ENCODE results near the gene MPRIP.

The MPRIP gene

GRCh38 chr17:17058304-17058703 is 16.0 kb downstream of the MPRIP start:
- no peak for DNase-seq (ENCODE audit: low read depth in 2 of 2)
- no peak overlapping the region for H3K4me3 ChIP-seq (replicated peaks in 1 of 2; ENCODE audit: low read depth in 2 of 2, low read length in 2 of 2)
- TF ChIP-seq CTCF (IDR thresholded peaks at IDR 0.05; ENCODE audit: low read depth, low read length) = no peak

DNA sequence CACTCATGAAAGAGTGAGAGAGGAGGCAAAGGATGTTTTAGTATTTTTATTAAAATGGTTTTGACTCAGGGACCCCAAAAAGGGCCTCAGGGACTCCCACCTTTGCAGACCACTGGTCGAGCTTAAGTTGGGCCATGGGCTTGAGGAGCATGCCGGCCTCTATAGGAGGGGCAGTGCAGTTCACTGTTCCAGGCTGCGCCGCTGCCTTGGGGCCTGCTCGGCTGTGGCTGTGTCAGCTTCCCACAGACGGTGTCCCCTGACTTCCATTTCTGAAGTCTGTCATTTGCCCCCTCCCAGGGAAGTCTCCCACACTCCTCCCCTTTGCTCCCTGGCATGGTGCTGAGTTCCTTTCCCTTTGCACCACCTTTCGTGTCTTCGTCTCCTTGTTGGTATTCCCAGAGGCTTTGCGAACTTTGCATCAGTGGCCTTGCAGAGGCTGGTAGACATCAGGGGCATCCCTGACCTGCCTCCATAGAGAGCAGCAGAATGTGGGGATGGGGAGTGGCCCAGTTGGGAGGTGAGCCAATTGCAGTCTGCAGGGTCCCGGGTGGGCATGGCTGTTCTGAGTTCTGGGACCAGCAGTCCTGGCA is 17.1 kb downstream of the MPRIP start:
- H3K4me3 ChIP-seq (replicated peaks in 1 of 2; ENCODE audit: low read depth in 2 of 2, low read length in 2 of 2) = no peak overlapping the region
- DNase-seq (ENCODE audit: low read depth in 2 of 2) = no peak
- no peak for TF ChIP-seq CTCF (IDR thresholded peaks at IDR 0.05; ENCODE audit: low read depth, low read length)

DNA sequence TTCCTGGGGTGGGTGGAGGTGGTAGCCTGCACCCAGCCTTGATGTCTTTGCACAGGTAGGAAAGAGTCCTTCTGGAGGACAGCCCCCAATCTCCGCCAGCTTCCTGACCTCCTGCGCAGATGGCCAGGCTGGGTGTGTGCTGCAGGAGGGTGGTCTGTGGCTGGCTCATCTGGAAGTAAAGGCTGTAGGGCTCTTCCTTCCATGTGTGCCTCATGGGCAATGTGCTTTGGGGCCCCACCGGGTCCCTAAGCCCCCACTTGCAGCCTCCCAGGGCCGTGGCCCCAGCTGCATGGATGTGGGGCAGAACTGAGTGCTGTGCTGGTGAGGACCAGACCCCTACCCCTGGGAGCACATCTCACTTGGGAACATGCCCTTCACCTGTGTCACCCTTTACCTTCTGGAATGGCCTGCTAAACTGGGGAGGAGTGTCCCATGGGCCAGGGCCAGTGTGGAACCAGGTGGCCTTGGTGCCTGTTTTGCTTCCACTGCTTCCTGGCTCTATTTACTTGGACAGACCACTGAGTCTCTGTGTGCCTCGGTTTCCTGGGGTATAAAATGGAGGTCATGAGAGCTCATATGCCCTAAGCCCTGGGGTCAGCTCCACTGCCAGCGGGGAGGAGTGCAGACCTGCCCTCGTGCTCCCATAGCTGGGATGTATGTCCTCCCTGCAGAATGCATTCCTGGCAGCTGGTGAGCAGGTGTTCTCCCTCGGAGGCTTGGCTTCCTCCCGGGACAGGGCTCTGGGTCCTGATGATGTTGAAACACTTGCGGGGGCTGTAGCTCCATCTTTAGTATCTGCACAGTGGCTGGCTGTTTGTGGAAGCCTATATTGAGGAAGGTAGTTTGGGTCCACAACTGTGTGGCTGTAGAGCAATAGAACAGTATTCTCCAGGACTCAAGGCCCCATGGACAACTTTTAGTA is 18.0 kb downstream of the MPRIP start:
- no peak overlapping the region for H3K4me3 ChIP-seq (replicated peaks in 1 of 2; ENCODE audit: low read depth in 2 of 2, low read length in 2 of 2)
- DNase-seq (ENCODE audit: low read depth in 2 of 2) = no peak

DNA sequence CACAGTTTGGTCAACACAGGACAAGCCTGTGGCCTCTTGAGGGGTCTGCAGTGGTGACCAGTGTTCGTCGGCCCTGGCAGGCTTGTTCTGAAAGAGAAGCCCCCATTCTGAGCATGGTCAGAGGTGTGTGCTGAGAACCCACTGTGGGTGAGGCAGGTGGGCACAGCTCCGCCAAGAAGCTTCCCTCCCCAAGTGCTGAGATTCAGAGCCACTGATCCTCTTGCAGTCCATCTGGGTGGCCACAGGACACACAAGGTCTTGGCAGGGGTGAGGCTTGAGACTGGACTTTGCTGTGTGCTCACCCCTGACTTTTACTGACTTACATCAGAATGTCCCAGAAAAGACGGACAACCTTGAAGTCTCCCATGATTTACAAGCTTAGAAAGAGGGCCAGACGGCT is 18.7 kb downstream of the MPRIP start:
- H3K4me3 ChIP-seq (replicated peaks in 1 of 2; ENCODE audit: low read depth in 2 of 2, low read length in 2 of 2) = no peak overlapping the region
- no peak for DNase-seq (ENCODE audit: low read depth in 2 of 2)
- TF ChIP-seq CTCF (IDR thresholded peaks at IDR 0.05; ENCODE audit: low read depth, low read length) = no peak

More for the DNA sequence above, 18.0 kb downstream of the MPRIP start:
- TF ChIP-seq CTCF (IDR thresholded peaks at IDR 0.05; ENCODE audit: low read depth, low read length) = no peak

DNA sequence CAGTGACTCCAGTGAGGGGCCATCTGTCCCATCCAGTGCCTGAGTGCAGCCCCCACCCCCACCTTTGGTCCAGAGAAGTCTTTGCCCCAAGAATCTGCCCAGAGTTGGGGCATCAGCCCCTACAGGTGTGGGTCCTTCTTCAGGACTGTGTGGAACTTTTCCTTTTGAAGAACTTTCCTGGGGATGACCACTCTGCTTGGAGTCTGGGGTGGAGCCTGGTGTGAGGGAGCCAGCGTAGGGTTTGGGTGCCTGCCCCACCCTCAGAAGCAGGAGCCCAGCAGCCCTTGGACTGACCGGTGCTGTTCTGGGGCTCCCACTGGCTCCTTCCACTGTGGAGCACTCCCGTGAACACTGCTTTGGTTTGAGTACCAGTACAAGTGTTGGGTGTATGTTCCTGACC is 19.3 kb downstream of the MPRIP start:
- no peak for TF ChIP-seq CTCF (IDR thresholded peaks at IDR 0.05; ENCODE audit: low read depth, low read length)
- H3K4me3 ChIP-seq (replicated peaks in 1 of 2; ENCODE audit: low read depth in 2 of 2, low read length in 2 of 2) = no peak overlapping the region
- no peak for DNase-seq (ENCODE audit: low read depth in 2 of 2)

DNA sequence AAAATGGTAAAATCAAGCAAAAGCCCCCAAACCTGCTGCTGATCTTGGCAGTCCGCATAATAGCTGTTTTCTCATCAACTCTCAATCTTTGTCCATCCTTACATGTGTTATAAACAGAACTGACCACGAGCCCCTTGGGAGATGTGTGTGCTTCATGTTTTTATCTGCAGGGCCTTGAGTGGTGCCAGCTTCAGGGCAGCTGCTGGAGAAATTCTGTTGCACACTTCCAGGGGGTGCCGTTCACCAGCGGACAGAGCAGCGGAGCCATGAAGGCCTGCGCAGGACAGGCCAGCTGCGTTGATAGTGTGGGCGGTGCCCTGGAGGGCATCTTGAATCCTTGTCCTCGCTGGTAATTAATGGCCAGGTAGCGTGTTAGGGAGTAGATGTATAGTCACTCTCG is 20.1 kb downstream of the MPRIP start:
- H3K4me3 ChIP-seq (replicated peaks in 1 of 2; ENCODE audit: low read depth in 2 of 2, low read length in 2 of 2) = no peak overlapping the region
- TF ChIP-seq CTCF (IDR thresholded peaks at IDR 0.05; ENCODE audit: low read depth, low read length) = no peak
- peak; percentile 43 to 52 for DNase-seq (ENCODE audit: low read depth in 2 of 2)

All from cardiac fibroblast (primary cell).